Measurements from ENCODE around the gene EHMT2. TPM values are rescaled to one million over a fixed set of nuclear protein-coding genes. Genes with fewer than 3 reads are reported as not detected.
"Not testable (repeated sequence)": the region's sequence is repeated elsewhere in the genome, so short reads cannot be mapped to it uniquely, and the experiment has no call there.

EHMT2 gene
- total RNA-seq, 1 experiment from 2014 or later, result 58.6 TPM

DNA sequence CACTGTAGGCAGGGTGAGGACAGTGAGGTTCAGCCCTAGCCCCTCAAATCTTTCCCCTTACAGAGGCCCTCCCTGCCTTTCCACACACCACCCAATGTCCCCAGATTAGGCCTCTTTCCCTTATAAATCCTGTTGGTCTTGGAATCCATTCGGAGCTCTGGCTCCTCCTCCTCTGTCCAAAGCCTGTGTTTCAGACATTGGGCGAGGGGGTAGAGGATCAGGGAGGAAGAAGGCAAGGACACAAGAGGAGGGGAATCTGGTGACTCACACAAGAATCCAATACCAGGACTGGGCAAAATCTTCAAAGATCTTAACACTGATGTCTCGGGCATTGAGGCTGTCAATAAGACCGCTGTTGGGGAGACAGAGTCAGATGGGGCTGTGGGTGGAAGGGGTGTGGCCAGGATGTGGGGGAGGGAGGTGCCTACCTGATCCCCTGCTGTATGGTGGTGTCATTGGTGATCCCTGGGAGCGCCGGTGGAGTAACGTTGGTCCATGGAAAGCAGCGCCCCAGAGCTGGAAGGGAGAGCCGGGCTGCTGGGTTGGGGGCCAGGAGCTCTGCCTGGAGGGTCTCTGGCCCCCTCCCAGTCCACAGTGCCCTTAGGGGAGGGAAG is 26.3 kb downstream of the EHMT2 start:
- no peak for DNase-seq (ENCODE audit: low read depth)

DNA sequence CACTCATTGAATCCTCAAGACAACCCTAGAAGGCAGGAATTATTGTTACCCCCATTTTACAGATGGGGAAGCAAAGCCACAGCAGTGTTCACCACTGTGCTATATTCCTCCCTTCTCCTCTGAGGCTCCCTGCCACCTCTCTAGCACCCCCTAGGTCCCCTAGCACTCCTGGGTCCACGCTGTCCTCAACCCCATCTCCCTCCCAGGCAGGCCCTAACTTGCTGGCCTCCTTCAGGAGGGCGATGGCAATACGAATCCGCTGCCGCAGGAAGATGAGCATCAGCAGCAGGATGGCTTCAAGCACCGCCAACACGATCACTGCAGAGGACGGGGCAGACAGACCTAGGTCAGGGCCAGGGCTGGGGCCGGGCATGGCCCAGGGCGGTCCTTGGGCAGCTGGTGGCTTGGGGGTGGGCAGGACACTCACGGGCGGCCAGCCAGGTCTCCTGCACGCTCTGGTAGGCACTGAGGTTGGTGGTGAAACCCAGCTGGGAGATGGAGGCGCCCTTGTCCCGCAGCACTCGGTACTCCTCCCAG is 27.0 kb downstream of the EHMT2 start:
- no peak for DNase-seq (ENCODE audit: low read depth)

DNA sequence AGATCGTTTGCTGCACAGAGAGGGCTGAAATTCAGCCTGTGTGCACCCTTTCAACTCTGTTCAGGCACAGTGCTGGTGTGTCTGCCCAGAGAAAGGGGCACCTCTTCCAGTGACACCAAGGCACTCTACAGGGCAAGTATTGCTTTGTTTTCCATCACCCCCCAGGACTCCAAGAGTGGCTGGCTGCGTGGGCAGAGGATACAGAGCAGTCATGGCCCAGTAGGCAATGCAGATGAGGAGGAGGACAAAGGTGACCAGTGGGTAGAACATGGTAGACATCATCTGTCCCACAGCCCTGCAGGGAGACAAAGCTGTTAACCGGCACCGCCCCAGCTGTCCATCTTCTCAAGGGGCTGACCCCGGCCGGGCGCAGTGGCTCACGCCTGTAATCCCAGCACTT is 28.2 kb downstream of the EHMT2 start:
- DNase-seq (ENCODE audit: low read depth), result no peak

DNA sequence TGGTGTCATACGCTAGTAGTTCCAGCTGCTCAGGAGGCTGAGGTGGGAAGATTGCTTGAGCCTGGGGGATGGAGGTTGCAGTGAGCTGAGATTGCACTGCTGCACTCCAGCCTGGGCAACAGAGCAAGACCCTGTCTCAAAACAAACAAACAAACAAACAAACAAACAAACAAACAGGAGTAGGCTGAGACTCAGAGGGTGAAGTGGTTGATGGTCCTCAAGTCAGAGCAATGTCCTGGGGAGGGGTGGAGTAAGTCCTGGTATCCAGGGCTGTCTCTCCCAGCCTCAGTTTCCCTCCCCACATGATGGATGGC is 28.9 kb downstream of the EHMT2 start:
- DNase-seq (ENCODE audit: low read depth), result not testable (repeated sequence)

DNA sequence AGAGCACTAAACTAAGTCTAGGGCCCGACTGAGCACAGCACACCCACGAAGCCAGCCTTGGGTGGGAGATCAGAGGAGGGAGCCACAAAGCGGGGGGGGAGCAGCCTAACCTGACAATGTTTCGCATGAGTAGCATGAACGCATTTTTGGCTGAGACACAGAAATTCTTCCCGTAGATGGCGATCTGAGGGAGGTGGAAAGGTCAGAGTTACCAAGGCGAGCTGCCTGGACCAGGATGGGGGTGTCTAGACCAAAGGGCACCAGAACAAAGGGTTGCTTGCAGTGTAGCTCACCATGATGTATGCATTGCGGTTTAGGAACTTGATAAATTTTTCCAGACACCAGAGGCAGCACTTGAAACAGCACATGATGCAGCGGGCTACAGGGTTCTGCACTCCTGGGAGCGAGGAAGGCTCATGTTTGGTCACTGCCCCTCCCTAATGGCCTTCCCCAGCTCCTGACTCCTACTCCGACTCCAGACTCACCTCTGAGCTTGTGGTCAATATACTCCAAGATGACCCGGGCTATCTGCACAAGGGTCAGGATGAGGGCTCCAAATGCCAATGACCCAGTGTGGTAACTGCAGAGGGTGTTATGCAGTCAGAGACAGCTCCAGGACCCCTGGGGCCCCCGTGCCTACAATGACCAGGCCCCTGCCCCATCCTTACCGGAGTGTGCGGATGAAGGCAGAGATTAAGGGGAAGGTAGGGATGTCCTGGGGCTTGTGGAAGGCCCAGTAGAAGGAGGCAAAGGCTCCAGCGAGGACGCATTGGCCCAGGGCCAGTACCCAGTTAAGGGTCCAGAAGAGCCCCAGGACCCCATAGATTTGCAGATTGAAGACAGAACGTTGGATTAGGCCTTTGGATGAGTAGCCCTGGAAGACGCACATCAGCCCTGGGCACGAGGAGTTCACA is 32.0 kb downstream of the EHMT2 start:
- DNase-seq (ENCODE audit: low read depth), result no peak

- no peak for DNase-seq (ENCODE audit: low read depth)
Observed at GRCh38 chr6:31864818-31865204, 32.7 kb downstream of the EHMT2 start.

DNA sequence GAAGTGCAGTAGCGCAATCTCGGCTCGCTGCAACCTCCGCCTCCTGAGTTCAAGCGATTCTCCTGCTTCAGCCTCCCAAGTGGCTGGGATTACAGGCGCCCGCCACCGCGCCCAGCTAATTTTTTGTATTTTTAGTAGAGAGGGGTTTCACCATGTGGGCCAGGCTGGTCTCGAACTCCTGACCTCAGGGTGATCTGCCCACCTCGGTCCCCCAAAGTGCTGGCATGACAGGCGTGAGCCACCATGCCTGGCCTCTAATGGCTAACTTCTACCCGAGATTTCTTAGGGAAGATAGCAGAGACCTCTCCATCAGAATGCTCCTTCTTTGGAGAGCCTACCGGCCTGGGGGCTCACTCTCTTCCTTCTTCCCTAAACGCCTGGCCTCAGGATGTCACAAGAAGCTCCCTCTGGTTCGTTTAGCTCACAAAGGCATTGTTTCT is 33.4 kb downstream of the EHMT2 start:
- not testable (repeated sequence) for DNase-seq (ENCODE audit: low read depth)

- DNase-seq (ENCODE audit: low read depth), result peak; percentile 100
Observed at GRCh38 chr6:31862344-31863235, 34.9 kb downstream of the EHMT2 start, which contains the start of gene NEU1. NEU1 (minus strand) TSS chr6:31862821; CDS start chr6:31862776, 45 bp downstream.

DNA sequence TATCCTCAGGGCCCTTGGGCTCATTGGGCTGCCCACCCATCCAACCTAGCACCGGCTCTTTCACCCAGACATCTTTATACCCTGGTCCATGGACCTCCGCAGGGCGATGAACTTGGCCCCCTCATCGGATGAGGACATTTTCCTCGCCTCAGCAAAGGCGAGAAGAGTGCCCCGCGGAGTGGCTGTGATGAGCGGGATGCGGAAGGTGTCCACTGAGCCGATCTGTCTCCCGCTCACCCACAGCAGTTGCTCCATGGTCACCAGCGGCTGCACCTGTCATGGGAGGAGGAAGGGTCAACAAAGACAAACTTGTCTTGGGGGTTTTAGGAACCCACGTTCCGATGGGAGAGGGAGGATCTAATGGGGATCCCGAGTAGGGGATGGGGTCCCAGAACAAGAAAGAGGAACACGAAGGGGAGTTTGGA is 35.6 kb downstream of the EHMT2 start:
- DNase-seq (ENCODE audit: low read depth), result no peak

- no peak for DNase-seq (ENCODE audit: low read depth)
Observed at GRCh38 chr6:31861150-31861549, 36.3 kb downstream of the EHMT2 start.

GRCh38 chr6:31860349-31860748 is 37.1 kb downstream of the EHMT2 start:
- DNase-seq (ENCODE audit: low read depth), result no peak

GRCh38 chr6:31859923-31860322 is 37.6 kb downstream of the EHMT2 start:
- no peak for DNase-seq (ENCODE audit: low read depth)

DNA sequence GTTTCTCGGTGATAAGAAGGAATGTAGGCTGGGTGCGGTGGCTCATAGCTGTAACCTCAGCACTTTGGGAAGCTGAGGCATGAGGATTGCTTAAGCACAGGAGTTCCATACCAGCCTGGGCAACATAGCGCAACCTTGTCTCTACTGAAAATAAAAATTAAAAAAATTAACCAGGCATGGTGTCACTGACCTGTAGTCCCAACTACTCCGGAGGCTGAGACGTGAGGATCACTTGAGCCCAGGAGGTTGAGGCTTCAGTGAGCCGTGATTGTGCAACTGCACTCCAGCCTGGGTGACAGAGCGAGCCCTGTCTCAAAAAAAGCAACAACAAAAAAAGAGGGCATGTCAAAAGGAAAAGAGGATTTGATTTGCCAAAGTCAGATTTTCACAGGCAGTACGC is 38.8 kb downstream of the EHMT2 start:
- DNase-seq (ENCODE audit: low read depth), result no peak

DNA sequence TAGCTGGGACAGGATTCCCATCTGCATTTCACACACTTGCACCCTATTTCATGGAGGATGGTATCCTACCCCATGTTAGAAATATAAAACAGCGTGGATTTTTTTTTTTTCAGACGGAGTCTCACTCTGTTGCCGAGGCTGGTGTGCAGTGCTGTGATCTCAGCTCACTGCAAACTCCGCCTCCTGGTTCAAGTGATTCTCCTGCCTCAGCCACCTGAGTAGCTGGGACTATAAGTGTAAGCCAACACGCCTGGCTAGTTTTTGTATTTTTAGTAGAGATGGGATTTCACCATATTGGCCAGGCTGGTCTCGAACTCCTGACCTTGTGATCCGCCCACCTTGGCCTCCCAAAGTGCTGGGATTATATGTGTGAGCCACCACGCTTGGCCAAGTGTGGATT is 39.7 kb downstream of the EHMT2 start:
- DNase-seq (ENCODE audit: low read depth), result not testable (repeated sequence)

DNA sequence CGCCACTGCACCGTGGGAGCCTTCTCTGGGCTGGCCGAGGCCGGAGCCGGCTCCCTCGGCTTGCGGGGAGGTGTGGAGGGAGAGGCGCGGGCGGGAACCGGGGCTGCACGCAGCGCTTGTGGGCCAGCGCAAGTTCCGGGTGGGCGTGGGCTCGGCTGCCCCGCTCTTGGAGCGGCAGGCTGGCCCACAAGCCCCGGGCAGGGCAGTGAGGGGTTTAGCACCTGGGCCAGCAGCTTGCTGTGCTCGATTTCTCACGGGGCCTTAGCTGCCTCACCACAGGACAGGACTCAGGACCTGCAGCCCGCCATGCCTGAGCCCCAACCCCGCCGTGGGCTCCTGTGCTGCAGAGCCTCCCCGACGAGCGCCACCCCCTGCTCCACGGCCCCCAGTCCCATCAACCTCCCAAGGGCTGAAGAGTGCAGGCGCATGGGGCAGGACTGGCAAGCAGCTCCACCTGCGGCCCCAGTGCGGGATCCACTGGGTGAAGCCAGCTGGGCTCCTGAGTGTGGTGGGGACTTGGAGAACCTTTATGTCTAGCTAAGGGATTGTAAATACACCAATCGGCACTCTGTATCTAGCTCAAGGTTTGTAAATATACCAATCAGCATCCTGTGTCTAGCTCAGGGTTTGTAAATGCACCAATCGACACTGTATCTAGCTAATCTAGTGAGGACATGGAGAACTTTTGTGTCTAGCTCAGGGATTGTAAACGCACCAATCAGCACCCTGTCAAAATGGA is 45.3 kb downstream of the EHMT2 start:
- DNase-seq (ENCODE audit: low read depth), result not testable (repeated sequence)

DNA sequence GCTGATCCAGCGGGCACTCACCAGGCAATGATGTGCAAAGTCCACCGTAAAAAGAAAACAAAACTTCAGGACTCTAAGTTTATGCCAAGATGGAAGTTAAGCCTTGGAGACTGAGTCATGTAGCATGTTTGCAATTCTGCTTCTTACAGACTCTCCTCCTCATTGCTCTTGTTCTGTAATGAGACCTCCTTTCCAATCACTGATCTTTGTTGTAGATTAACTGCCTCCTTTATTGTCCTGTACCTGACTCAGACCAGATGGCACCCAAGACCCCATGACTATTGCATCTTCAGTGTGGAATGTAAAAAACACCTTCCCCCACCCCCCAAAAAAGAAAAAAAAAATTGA is 46.0 kb downstream of the EHMT2 start:
- DNase-seq (ENCODE audit: low read depth), result no peak

GRCh38 chr6:31850765-31851484 is 46.6 kb downstream of the EHMT2 start:
- no peak for DNase-seq (ENCODE audit: low read depth)

DNA sequence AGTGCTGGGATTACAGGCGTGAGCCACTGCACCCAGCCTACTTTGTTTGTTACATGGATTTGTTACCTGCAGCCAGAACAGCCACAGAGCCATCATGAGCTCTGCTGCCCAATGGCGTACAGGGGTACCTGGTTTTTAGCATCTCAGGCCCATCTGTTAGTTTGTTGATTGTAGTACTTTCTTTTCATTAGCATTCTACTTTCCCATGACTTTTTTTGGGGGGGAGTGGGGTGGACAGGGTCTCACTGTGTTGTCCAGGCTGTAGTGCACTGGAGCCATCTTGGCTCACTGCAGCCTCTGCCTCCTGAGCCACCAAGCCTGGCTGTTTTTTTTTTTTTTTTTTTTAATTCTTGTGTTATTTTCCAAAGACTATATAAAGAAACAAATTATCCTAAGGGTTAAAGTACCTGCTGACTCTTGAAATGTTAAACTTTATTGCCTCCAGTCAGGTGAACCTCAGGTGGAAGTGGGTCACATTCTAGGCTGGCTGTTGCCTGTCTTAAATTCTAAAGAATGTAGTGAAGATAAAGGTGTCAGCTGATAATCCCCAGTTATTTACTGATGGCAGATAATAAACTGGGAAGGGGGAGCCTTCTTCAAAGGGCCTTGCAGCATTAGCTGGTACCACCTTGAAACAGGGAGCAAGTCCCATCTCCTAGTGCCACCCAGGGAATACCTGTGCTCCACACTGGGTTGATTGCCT is 50.1 kb downstream of the EHMT2 start:
- no peak for DNase-seq (ENCODE audit: low read depth)

- DNase-seq (ENCODE audit: low read depth), result no peak
Observed at GRCh38 chr6:31844507-31844906, 53.0 kb downstream of the EHMT2 start.

- DNase-seq (ENCODE audit: low read depth), result no peak
Observed at GRCh38 chr6:31842053-31842452, 55.4 kb downstream of the EHMT2 start.
